Adrenal gland (tissue), 12 donors: ENCODE data around the gene SLIT3. TPM values are rescaled to one million over a fixed set of nuclear protein-coding genes. Genes with fewer than 3 reads are reported as not detected.

ENCODE experiments used
- DNase-seq, 7 donors: peaks; one replicate each; pipeline ENCODE4 v3.0.0-alpha.2; 2019 to 2020
- H3K27ac ChIP-seq, 5 donors: fragments of 200-600 bp; sonication (generic) in 4 of 5; 1 replicate in 3 of 5; 2 replicates in 2 of 5; pipeline versions ENCODE4 v1.5.1 to v1.8.0; 2016 to 2020; ENCODE audit warnings: mild to moderate bottlenecking in 1 of 5
- H3K27me3 ChIP-seq: fragments of 200-600 bp; 2 replicates; pipeline ENCODE4 v1.8.0; 2021
- H3K36me3 ChIP-seq, 2 donors: fragments of 200-600 bp; replicated peaks in 1 of 2; 1 replicate in 1 of 2; 2 replicates in 1 of 2; pipeline versions ENCODE4 v1.5.1 to v1.8.0; 2018 to 2022
- H3K4me1 ChIP-seq, 2 donors: fragments of 200-600 bp; replicated peaks in 1 of 2; 1 replicate in 1 of 2; 2 replicates in 1 of 2; pipeline versions ENCODE4 v1.5.1 to v1.8.0; 2018 to 2021
- H3K4me3 ChIP-seq, 4 donors: fragments of 200-600 bp; sonication (generic) in 3 of 4; one replicate each; pipeline ENCODE4 v1.5.1; 2016 to 2018
- H3K9me3 ChIP-seq, 3 donors: fragments of 200-600 bp; sonication (generic) in 1 of 3; replicated peaks in 1 of 3; 1 replicate in 2 of 3; 2 replicates in 1 of 3; pipeline versions ENCODE4 v1.5.1 to v1.8.0; 2016 to 2021
- CTCF ChIP-seq, 6 experiments: fragments of 450-650 bp in 4 of 6; fragments of 200-600 bp in 2 of 6; sonication (generic) in 1 of 6; IDR thresholded peaks; 1 replicate in 5 of 6; 2 replicates in 1 of 6; pipeline versions ENCODE4 v1.5.1 to v1.8.0; 2016 to 2021; ENCODE audit warnings: antibody characterized with exemption in 6 of 6, mild to moderate bottlenecking in 2 of 6, moderate library complexity in 1 of 6
- POLR2A ChIP-seq, 2 donors: fragments of 450-650 bp; IDR thresholded peaks; one replicate each; pipeline ENCODE4 v1.6.1; 2017; ENCODE audit warnings: antibody characterized with exemption in 2 of 2, mild to moderate bottlenecking in 2 of 2, moderate library complexity in 1 of 2
- WGBS, 4 donors: extraction: QIAGEN DNeasy Blood & Tissue Kit in 2 of 4; methylation state at CpG; one replicate each; pipeline versions ENCODE4 v1.1.5 to v1.1.7; 2013 to 2017; 5-methylcytosine and 5-hydroxymethylcytosine counted together
- intact Hi-C, 2 donors: fragments of 100-400 bp; cut with DNase I; formaldehyde crosslinking; loops; one replicate each; pipeline versions ENCODE4 v1.14.1 to v1.15.0; 2022 to 2023
- polyA plus RNA-seq, 3 donors: library from polyadenylated mRNA; stranded (reverse); fragments of 200-250 nt in 2 of 3; fragments of 350-450 nt in 1 of 3; fragmentation: Illumina TruSeq in 1 of 3; extraction: RNeasy Lipid Tissue Mini Kit (QIAGEN cat#74804) in 1 of 3; gene quantifications; one replicate each; pipeline ENCODE4 v1.2.3, GENCODE V29; 2013 to 2014
- total RNA-seq, 9 donors: library from RNA; depleted of rRNA in 4 of 9; stranded (reverse); fragments of >200 nt in 4 of 9; fragments of 120-200 nt in 1 of 9; fragmentation: NEBNext Ultra II Directional in 1 of 9; extraction: Animal tissue kit (Norgen Biotek cat#: 25700) in 1 of 9; gene quantifications; one replicate each; pipeline versions ENCODE4 v1.1.0 to v1.2.4, GENCODE V29; 2013 to 2023
- donor health status: healthy with polysubstance abuse.
- donor health status: Bipolar disorder and iron deficiency.
- donor health status: DM: yes; HTN: yes; CAD: no.
- donor health status: DM: no; HTN: no; CAD: no.
- donor health status: DM: no; HTN: no; CAD: no.
- donor health status: DM: yes; HTN: yes; CAD: no.

SLIT3 gene
- total and polyA plus RNA-seq, 12 donors, result 10.0 to 94.1 (median 32.8) TPM

GRCh38 chr5:169002953-169003555, 297.9 kb downstream of the SLIT3 start:
- Histone ChIP-seq H3K4me1 (peaks cover 0 to 17% of the 10 kb centered on the region in 2 donors), H3K9me3 (no peaks in the 10 kb centered on the region), H3K36me3 (no peaks in the 10 kb centered on the region), H3K27ac (peak overlapping the region in 1 of 5 donors; percentile 31), H3K27me3 (no peaks in the 10 kb centered on the region), H3K4me3 (no peak overlapping the region)
- no peak for TF ChIP-seq POLR2A (IDR thresholded peaks at IDR 0.05)
- TF ChIP-seq CTCF (IDR thresholded peaks at IDR 0.05), result no peak
- DNase-seq, result no peak
- WGBS, 4 donors, result 79 to 82% (median 80%) methylated on average over 6 of the region's 6 CpGs
- intact Hi-C loops, result no loop called here

DNA sequence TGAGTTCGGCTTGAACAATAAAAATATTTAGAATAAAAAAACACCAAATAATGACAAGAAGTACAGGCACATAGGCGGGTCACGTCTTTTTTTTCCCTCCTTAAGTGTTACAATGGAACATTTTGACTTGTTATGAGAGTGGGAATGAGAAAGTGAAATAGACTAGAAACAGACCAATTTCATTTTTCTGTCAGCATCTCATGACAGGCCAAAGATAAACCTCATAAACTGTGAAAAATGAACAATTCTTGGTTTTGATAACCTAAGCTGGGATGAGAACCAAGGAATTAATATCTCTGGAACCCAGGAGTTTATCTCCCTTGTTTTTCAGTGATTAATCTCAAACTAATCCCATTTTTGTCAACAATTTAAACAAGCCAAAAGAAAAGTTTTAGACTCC, 299.5 kb downstream of the SLIT3 start:
- WGBS, 4 donors, result 55 to 75% (median 70%) methylated on average over 3 of the region's 3 CpGs
- H3K27me3 ChIP-seq, result no peaks in the 10 kb centered on the region
- no peaks in the 10 kb centered on the region for H3K36me3 ChIP-seq
- no peak for TF ChIP-seq POLR2A (IDR thresholded peaks at IDR 0.05)
- no peak for TF ChIP-seq CTCF (IDR thresholded peaks at IDR 0.05)
- H3K27ac ChIP-seq, result no peak overlapping the region
- H3K4me3 ChIP-seq, result no peak overlapping the region
- intact Hi-C loops, result no loop called here
- H3K4me1 ChIP-seq, result peaks cover 0 to 16% of the 10 kb centered on the region in 2 donors
- no peak for DNase-seq
- no peaks in the 10 kb centered on the region for H3K9me3 ChIP-seq

DNA sequence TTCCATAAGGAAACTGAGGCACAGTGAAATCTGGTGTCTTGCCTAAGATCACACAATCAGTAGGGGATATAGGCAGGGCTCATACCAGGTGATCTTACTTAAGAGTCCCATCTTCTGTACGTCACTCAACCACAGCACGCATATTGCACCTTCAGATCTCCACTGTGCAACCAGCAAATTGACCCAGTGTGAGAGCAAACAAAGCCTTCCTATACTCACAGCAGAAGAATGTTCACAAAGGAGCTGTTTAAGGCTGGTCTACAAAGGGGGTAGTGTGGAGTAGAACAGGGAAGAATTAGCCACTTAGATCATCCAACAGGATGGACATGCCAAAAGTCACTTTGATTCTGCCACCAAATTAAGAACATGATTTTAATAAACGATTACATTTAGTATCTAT, 305.9 kb downstream of the SLIT3 start:
- Histone ChIP-seq H3K27ac (no peak overlapping the region), H3K36me3 (no peaks in the 10 kb centered on the region), H3K4me3 (no peak overlapping the region), H3K27me3 (no peaks in the 10 kb centered on the region), H3K9me3 (no peaks in the 10 kb centered on the region), H3K4me1 (peaks cover 0 to 7% of the 10 kb centered on the region in 2 donors)
- WGBS, 4 donors, result 80 to 87% (median 86%) methylated on average over 3 of the region's 3 CpGs
- DNase-seq, result no peak
- intact Hi-C loops, result no loop called here
- TF ChIP-seq POLR2A (IDR thresholded peaks at IDR 0.05), result no peak
- no peak for TF ChIP-seq CTCF (IDR thresholded peaks at IDR 0.05)

DNA sequence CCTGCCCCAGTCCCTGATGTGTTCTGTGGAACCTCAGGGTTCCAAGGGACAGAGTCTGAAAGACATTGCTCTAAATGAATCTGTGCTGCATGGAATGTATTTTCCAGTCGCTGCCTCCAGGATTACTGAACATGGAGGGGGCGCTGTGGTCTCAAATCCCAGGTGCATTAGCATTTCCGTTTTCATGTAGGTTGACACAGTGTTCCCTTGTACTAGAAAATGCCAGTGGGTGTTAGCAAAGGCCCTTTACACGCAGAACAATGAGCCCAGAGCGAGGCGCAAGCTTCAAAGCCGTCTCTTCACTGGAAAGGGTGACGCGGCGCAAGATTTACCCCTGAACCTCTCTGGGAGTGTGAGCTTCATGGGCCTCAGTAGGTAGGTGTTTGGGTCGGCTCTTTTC, 308.3 kb downstream of the SLIT3 start:
- no peaks in the 10 kb centered on the region for H3K36me3 ChIP-seq
- H3K27ac ChIP-seq, result no peak overlapping the region
- intact Hi-C loops, result loop anchor here in 1 of 2 donors (5.0 kb wide), 1 partner anchor 310 kb away; the partner anchor contains the start of gene SLIT3
- H3K4me3 ChIP-seq, result no peak overlapping the region
- peaks cover 0 to 7% of the 10 kb centered on the region in 2 donors for H3K4me1 ChIP-seq
- H3K27me3 ChIP-seq, result no peaks in the 10 kb centered on the region
- 81 to 89% (median 86%) methylated on average over 11 of the region's 11 CpGs for WGBS, 4 donors
- DNase-seq, result no peak
- no peaks in the 10 kb centered on the region for H3K9me3 ChIP-seq
- TF ChIP-seq CTCF (IDR thresholded peaks at IDR 0.05), result no peak
- TF ChIP-seq POLR2A (IDR thresholded peaks at IDR 0.05), result no peak
